ENCODE data around the gene NR2C2. TPM values are rescaled to one million over a fixed set of nuclear protein-coding genes. Genes with fewer than 3 reads are reported as not detected.

Gene NR2C2
- total and polyA plus RNA-seq, 2 of the 13 experiments (the other 11 are each of a cell fraction or from before 2014, with no cell fraction given), result 7.8 to 11.8 TPM

- TF ChIP-seq ZNF75D (CRISPR knock-in tag; IDR thresholded peaks at IDR 0.05; ENCODE audit: borderline replicate concordance), result no peak
- no peak for TF ChIP-seq MIER3 (CRISPR knock-in tag; IDR thresholded peaks at IDR 0.05; ENCODE audit: borderline replicate concordance)
These were observed 1.2 kb downstream of the NR2C2 start (continued) for GRCh38 chr3:14948609-14949038.

GRCh38 chr3:14949126-14949525, 1.7 kb downstream of the NR2C2 start:
- no peaks in the 10 kb centered on the region for H3K27me3 ChIP-seq (ENCODE audit: control insufficient read depth in 1 of 2, insufficient read depth in 2 of 2, low read length in 2 of 2)
- no peak for ATAC-seq
- no TSS peak for BruUV-seq (replicated peaks)
- H3K4me3 ChIP-seq (replicated peaks in 1 of 3; ENCODE audit: insufficient read depth in 1 of 3, low read depth in 2 of 3, low read length in 3 of 3), result peak overlapping the region; percentile 60 to 80 (median 78)
- intact Hi-C loops (cut with micrococcal nuclease; ENCODE audit: unreplicated experiment), result loop anchor here (10.0 kb wide), 1 partner anchor 256 kb away; the partner anchor contains the start of gene CAPN7
- ChIA-PET POLR2A (no interaction called here), CTCF (ENCODE audit: low intra/inter-chr PET ratio, low total read pairs) (no interaction called here)
- H3K79me2 ChIP-seq (ENCODE audit: insufficient read depth, low read length), result peaks cover 71% of the 10 kb centered on the region
- TF ChIP-seq SMYD3 (CRISPR knock-in tag; IDR thresholded peaks at IDR 0.05), result no peak
- no peak for TF ChIP-seq ZNF451 (CRISPR knock-in tag; IDR thresholded peaks at IDR 0.05)
- no peak for TF ChIP-seq ZBTB2 (CRISPR knock-in tag; IDR thresholded peaks at IDR 0.05; ENCODE audit: low read depth)
- no peak for TF ChIP-seq FOXA3 (CRISPR knock-in tag; IDR thresholded peaks at IDR 0.05)
- TF ChIP-seq ZNF740 (CRISPR knock-in tag; IDR thresholded peaks at IDR 0.05), result no peak
- TF ChIP-seq CEBPG (CRISPR knock-in tag; IDR thresholded peaks at IDR 0.05), result no peak
- no peak for TF ChIP-seq ZNF383 (CRISPR knock-in tag; IDR thresholded peaks at IDR 0.05; ENCODE audit: borderline replicate concordance)
- TF ChIP-seq ZNF142 (CRISPR knock-in tag; IDR thresholded peaks at IDR 0.05), result no peak
- TF ChIP-seq ZNF432 (CRISPR knock-in tag; IDR thresholded peaks at IDR 0.05; ENCODE audit: borderline replicate concordance), result no peak
- H3K9ac ChIP-seq (ENCODE audit: insufficient read depth, low read depth, low read length), result peak overlapping the region; percentile 78
- in situ Hi-C loops (cut with HindIII; ENCODE audit: extremely low pct_ligation_motif_present, low pct_unique_long_range_greater_than_20kb), result no loop called here
- H3K36me3 ChIP-seq (replicated peaks in 1 of 2; ENCODE audit: control insufficient read depth in 1 of 2, insufficient read depth in 2 of 2, low read length in 2 of 2), result peaks cover 4 to 28% of the 10 kb centered on the region in 2 experiments; a peak in 4 of 5 replicates
- 55% methylated on average over 5 of the region's 5 CpGs for WGBS (ENCODE audit: low lambda C conversion rate)
- peak overlapping the region; percentile 67 for H3K27ac ChIP-seq (ENCODE audit: extremely low read length, insufficient read depth, low read length)
- H4K20me1 ChIP-seq (ENCODE audit: insufficient read depth, low read length), result peaks cover 9% of the 10 kb centered on the region
- no peak for FAIRE-seq
- H2AFZ ChIP-seq (ENCODE audit: low read length), result no peak overlapping the region
- peaks cover 39% of the 10 kb centered on the region for H3K4me1 ChIP-seq (ENCODE audit: insufficient read depth, low read length)
- DNase-seq (ENCODE audit: low spot score), result no peak
- H3K4me2 ChIP-seq (ENCODE audit: low read depth, low read length), result peak overlapping the region; percentile 97
- H3K9me3 ChIP-seq (ENCODE audit: low read length), result no peaks in the 10 kb centered on the region
